OCI-LY7 (cell line): Measurements from ENCODE around the gene GPATCH3. TPM values are rescaled to one million over a fixed set of nuclear protein-coding genes. Genes with fewer than 3 reads are reported as not detected.

ENCODE experiments used
- BruUV-seq: library from RNA; stranded (reverse); fragments of 400-500 nt; replicated peaks from 2 replicates; lab custom pipeline; 2021; lab: Mats Ljungman, UMichigan
- CTCF ChIA-PET: fragments of 300-600 bp; sonication (Branson Sonifier 250); formaldehyde crosslinking; loops from one replicate; lab custom pipeline; 2022; ENCODE audit warnings: antibody characterized with exemption; ENCODE audit not compliant: unreplicated experiment; lab: Charles Lee
- POLR2A ChIA-PET: fragments of 300-600 bp; sonication (Branson Sonifier 250); formaldehyde crosslinking; loops from one replicate; lab custom pipeline; 2022; ENCODE audit warnings: antibody characterized with exemption; lab: Charles Lee
- DNase-seq: peaks from one replicate; pipeline ENCODE4 v3.0.0-alpha.2; 2015; ENCODE audit warnings: low spot score
- H2AFZ ChIP-seq: fragments of 200-600 bp; sonication (generic), shearing (Covaris generic); 2 replicates; pipeline ENCODE4 v1.6.1; 2014; ENCODE audit warnings: mild to moderate bottlenecking, antibody characterized with exemption, low read length, moderate library complexity
- H3K27ac ChIP-seq: fragments of 200-600 bp; sonication (generic); 2 replicates; pipeline ENCODE4 v1.5.1; 2014; ENCODE audit warnings: mixed run types, low read depth, mild to moderate bottlenecking, moderate library complexity, low read length, inconsistent platforms; ENCODE audit not compliant: poor library complexity, severe bottlenecking
- H3K36me3 ChIP-seq: fragments of 200-600 bp; sonication (generic); 2 replicates; pipeline ENCODE4 v1.6.1; 2014; ENCODE audit warnings: mild to moderate bottlenecking, antibody characterized with exemption, low read length, moderate library complexity, mixed read lengths; ENCODE audit not compliant: insufficient read depth
- H3K4me1 ChIP-seq: fragments of 200-600 bp; sonication (generic); 2 replicates; pipeline ENCODE4 v1.5.1; 2014; ENCODE audit warnings: mild to moderate bottlenecking, low read length; ENCODE audit not compliant: insufficient read depth, poor library complexity, severe bottlenecking
- H3K4me2 ChIP-seq: fragments of 200-600 bp; sonication (generic); 2 replicates; pipeline ENCODE4 v1.6.1; 2014; ENCODE audit warnings: mild to moderate bottlenecking, low read length
- H3K4me3 ChIP-seq: fragments of 200-600 bp; sonication (generic); 2 replicates; pipeline ENCODE4 v1.5.1; 2014; ENCODE audit warnings: mild to moderate bottlenecking, low read depth, low read length; ENCODE audit not compliant: poor library complexity, severe bottlenecking
- H3K79me2 ChIP-seq: fragments of 200-600 bp; sonication (generic); 2 replicates; pipeline ENCODE4 v1.6.1; 2016; ENCODE audit warnings: low read depth, mild to moderate bottlenecking, low read length, moderate library complexity, mixed read lengths; ENCODE audit not compliant: insufficient read depth
- H3K9me2 ChIP-seq: fragments of 200-600 bp; sonication (generic); 2 replicates; pipeline ENCODE4 v1.6.1; 2016; ENCODE audit warnings: mild to moderate bottlenecking, low read length, mixed read lengths; ENCODE audit not compliant: insufficient read depth
- H3K9me3 ChIP-seq: fragments of 200-600 bp; sonication (generic); 2 replicates; pipeline ENCODE4 v1.6.1; 2014; ENCODE audit warnings: mild to moderate bottlenecking, mixed run types, low read length, mixed read lengths
- H4K20me1 ChIP-seq: fragments of 200-600 bp; sonication (generic); 2 replicates; pipeline ENCODE4 v1.6.1; 2014; ENCODE audit warnings: mild to moderate bottlenecking, antibody characterized with exemption, low read length, moderate library complexity, mixed read lengths; ENCODE audit not compliant: insufficient read depth
- CTCF ChIP-seq: fragments of 200-600 bp; sonication (generic); conservative IDR thresholded peaks from 2 replicates; pipeline ENCODE4 v1.5.1; 2014; ENCODE audit warnings: mild to moderate bottlenecking, antibody characterized with exemption, low read length, moderate library complexity, mixed read lengths
- EZH2phosphoT487 ChIP-seq: fragments of 200-600 bp; sonication (generic); IDR thresholded peaks from 2 replicates; pipeline ENCODE4 v1.6.1; 2018; ENCODE audit warnings: low read depth, borderline replicate concordance, mild to moderate bottlenecking, mixed run types, antibody characterized with exemption, low read length, moderate library complexity, mixed read lengths
- intact Hi-C: fragments of 100-400 bp; cut with micrococcal nuclease; formaldehyde crosslinking; loops from one replicate; pipeline ENCODE4 v1.10.0; 2022; ENCODE audit not compliant: unreplicated experiment
- total RNA-seq, 2 experiments: library from RNA; depleted of rRNA in 1 of 2; stranded (reverse); fragments of >200 nt in 1 of 2; shearing (Covaris generic) in 1 of 2; gene quantifications; 2 replicates each; pipeline ENCODE4 v1.2.3, GENCODE V29; 2014 to 2022

GPATCH3 gene
- total RNA-seq, 2 experiments from 2014 or later = 9.2 to 15.2 TPM

- Histone ChIP-seq H3K4me2 (no peak within 1 kb of the TSS), H3K27ac (no peak within 1 kb of the TSS), H4K20me1 (no peaks in the 10 kb centered on the region), H3K4me3 (no peak within 1 kb of the TSS), H3K79me2 (no peaks in the 10 kb centered on the region), H3K9me3 (no peaks in the 10 kb centered on the region), H2AFZ (no peak within 1 kb of the TSS; the same call in 1 of the 2 replicates), H3K36me3 (no peaks in the 10 kb centered on the region), H3K4me1 (peaks cover 7% of the 10 kb centered on the region), H3K9me2 (no peaks in the 10 kb centered on the region)
- peak; percentile 47 for DNase-seq
- CTCF ChIA-PET = no interaction called here
- POLR2A ChIA-PET = interaction anchor here (0.6 to 1.6 kb wide), 2 partner anchors 13 to 16 kb away, joined by 3 to 5 read pairs; partner anchors contain the start of gene GPATCH3
- TF ChIP-seq CTCF = no peak
- TF ChIP-seq EZH2phosphoT487 = no peak
- no TSS peak for BruUV-seq
- intact Hi-C loops = no loop called here
These were observed 13.7 kb upstream of the GPATCH3 start, which contains the start of gene NR0B2 for GRCh38 chr1:26913754-26914619. Gene NR0B2 (minus strand): TSS chr1:26913975. CDS start chr1:26913940, 35 bp downstream.

- no TSS peak for BruUV-seq
- Histone ChIP-seq H3K9me2 (no peaks in the 10 kb centered on the region), H3K27ac (no peak overlapping the region), H3K4me2 (no peak overlapping the region), H3K79me2 (no peaks in the 10 kb centered on the region), H3K4me3 (no peak overlapping the region), H4K20me1 (no peaks in the 10 kb centered on the region), H3K36me3 (no peaks in the 10 kb centered on the region), H3K4me1 (peaks cover 7% of the 10 kb centered on the region), H2AFZ (no peak overlapping the region), H3K9me3 (no peaks in the 10 kb centered on the region)
- intact Hi-C loops = no loop called here
- ChIA-PET POLR2A (interaction anchor here (0.6 to 1.6 kb wide), 2 partner anchors 13 to 17 kb away, joined by 3 to 5 read pairs; partner anchors contain the start of gene GPATCH3), CTCF (no interaction called here)
- no peak for DNase-seq
- TF ChIP-seq CTCF (no peak), EZH2phosphoT487 (no peak)
These were observed 13.1 kb upstream of the GPATCH3 start for GRCh38 chr1:26913389-26913753.

GRCh38 chr1:26912147-26912490 is 11.9 kb upstream of the GPATCH3 start:
- H2AFZ ChIP-seq = no peak overlapping the region
- TF ChIP-seq CTCF (no peak), EZH2phosphoT487 (no peak)
- H3K9me2 ChIP-seq = no peaks in the 10 kb centered on the region
- no peaks in the 10 kb centered on the region for H3K79me2 ChIP-seq
- DNase-seq = no peak
- no peak overlapping the region for H3K27ac ChIP-seq
- intact Hi-C loops = no loop called here
- H4K20me1 ChIP-seq = no peaks in the 10 kb centered on the region
- H3K4me2 ChIP-seq = no peak overlapping the region
- no peak overlapping the region for H3K4me3 ChIP-seq
- peaks cover 7% of the 10 kb centered on the region for H3K4me1 ChIP-seq
- ChIA-PET POLR2A (interaction anchor here (0.9 to 1.6 kb wide), 2 partner anchors 12 to 103 kb away, joined by 3 read pairs; partner anchors contain the start of gene GPATCH3), CTCF (interaction anchor here (0.6 kb wide), 1 partner anchor 15 kb away, joined by 4 read pairs; no protein-coding TSS in a partner anchor)
- BruUV-seq = no TSS peak
- H3K9me3 ChIP-seq = no peaks in the 10 kb centered on the region
- no peaks in the 10 kb centered on the region for H3K36me3 ChIP-seq
